Neuronal stem cell (in vitro differentiated cells): ENCODE data around the gene RFWD3.

Experiments
- DNase-seq: peaks from one replicate; pipeline ENCODE4 v3.0.0-alpha.2; 2013; ENCODE audit warnings: low spot score
- H2AFZ ChIP-seq: one replicate; pipeline ENCODE4 v1.6.1; 2013; ENCODE audit warnings: mild to moderate bottlenecking, low read length, inconsistent platforms
- H2AK5ac ChIP-seq: 2 replicates; pipeline ENCODE4 v1.6.1; 2013; ENCODE audit warnings: low read depth, mild to moderate bottlenecking, inconsistent platforms, low read length, moderate library complexity, mixed read lengths
- H2BK120ac ChIP-seq: 2 replicates; pipeline ENCODE4 v1.6.1; 2013; ENCODE audit warnings: low read depth, mild to moderate bottlenecking, inconsistent platforms, low read length, moderate library complexity, mixed read lengths
- H2BK12ac ChIP-seq: one replicate; pipeline ENCODE4 v1.6.1; 2013; ENCODE audit warnings: low read length, inconsistent platforms
- H2BK15ac ChIP-seq: 2 replicates; pipeline ENCODE4 v1.6.1; 2013; ENCODE audit warnings: mild to moderate bottlenecking, low read length, inconsistent platforms, mixed read lengths
- H2BK5ac ChIP-seq: one replicate; pipeline ENCODE4 v1.6.1; 2013; ENCODE audit warnings: inconsistent platforms, mild to moderate bottlenecking, low read length, moderate library complexity
- H3K14ac ChIP-seq: one replicate; pipeline ENCODE4 v1.6.1; 2013; ENCODE audit warnings: low read length, inconsistent platforms
- H3K18ac ChIP-seq: 2 replicates; pipeline ENCODE4 v1.6.1; 2013; ENCODE audit warnings: low read length, inconsistent platforms
- H3K23ac ChIP-seq: 2 replicates; pipeline ENCODE4 v1.6.1; 2013; ENCODE audit warnings: low read depth, mild to moderate bottlenecking, mixed read lengths, low read length, inconsistent platforms; ENCODE audit not compliant: poor library complexity
- H3K27ac ChIP-seq: replicated peaks from 3 replicates; pipeline ENCODE4 v1.5.1; 2013; ENCODE audit warnings: low read length, inconsistent platforms
- H3K27me3 ChIP-seq, 3 experiments: 2 replicates each; pipeline ENCODE4 v1.6.1; 2013; ENCODE audit warnings: low read length in 3 of 3, mild to moderate bottlenecking in 2 of 3, inconsistent platforms in 1 of 3, low read depth in 1 of 3, mixed read lengths in 1 of 3, moderate library complexity in 1 of 3; ENCODE audit not compliant: control insufficient read depth in 3 of 3, insufficient read depth in 3 of 3
- H3K36me3 ChIP-seq, 2 donors: replicated peaks in 1 of 2; 2 replicates each; pipeline ENCODE4 v1.6.1; 2013; ENCODE audit warnings: low read length in 2 of 2; ENCODE audit not compliant: control insufficient read depth in 2 of 2, insufficient read depth in 2 of 2
- H3K4ac ChIP-seq: 2 replicates; pipeline ENCODE4 v1.6.1; 2013; ENCODE audit warnings: inconsistent platforms, mild to moderate bottlenecking, low read length, moderate library complexity
- H3K4me1 ChIP-seq, 2 donors: 1 replicate in 1 of 2; 2 replicates in 1 of 2; pipeline ENCODE4 v1.6.1; 2013; ENCODE audit warnings: low read length in 2 of 2, low read depth in 1 of 2; ENCODE audit not compliant: control insufficient read depth in 2 of 2, insufficient read depth in 1 of 2
- H3K4me2 ChIP-seq: one replicate; pipeline ENCODE4 v1.6.1; 2013; ENCODE audit warnings: mild to moderate bottlenecking, low read length, inconsistent platforms; ENCODE audit not compliant: insufficient read depth, poor library complexity, severe bottlenecking
- H3K4me3 ChIP-seq, 2 donors: 2 replicates each; pipeline ENCODE4 v1.5.1; 2013; ENCODE audit warnings: low read length in 2 of 2, mild to moderate bottlenecking in 2 of 2, inconsistent platforms in 1 of 2, moderate library complexity in 1 of 2
- H3K79me1 ChIP-seq: one replicate; pipeline ENCODE4 v1.6.1; 2013; ENCODE audit warnings: low read depth, mild to moderate bottlenecking, inconsistent platforms, low read length, moderate library complexity
- H3K9ac ChIP-seq: one replicate; pipeline ENCODE4 v1.6.1; 2013; ENCODE audit warnings: mild to moderate bottlenecking, low read depth, low read length, inconsistent platforms; ENCODE audit not compliant: poor library complexity
- H3K9me3 ChIP-seq, 2 donors: replicated peaks in 1 of 2; 2 replicates each; pipeline versions ENCODE3 to v1.6.1; 2013; ENCODE audit warnings: low read length in 2 of 2, mild to moderate bottlenecking in 2 of 2, inconsistent platforms in 1 of 2, low read depth in 1 of 2, mixed read lengths in 1 of 2, moderate library complexity in 1 of 2; ENCODE audit not compliant: control insufficient read depth in 2 of 2, insufficient read depth in 1 of 2
- H4K8ac ChIP-seq: one replicate; pipeline ENCODE4 v1.6.1; 2013; ENCODE audit warnings: low read depth, mild to moderate bottlenecking, inconsistent platforms, low read length, moderate library complexity
- H4K91ac ChIP-seq: one replicate; pipeline ENCODE4 v1.6.1; 2013; ENCODE audit warnings: low read length, low read depth, mild to moderate bottlenecking, inconsistent platforms; ENCODE audit not compliant: poor library complexity
- WGBS, 2 donors: extraction: QIAGEN DNeasy Blood & Tissue Kit; methylation state at CpG; one replicate each; pipeline ENCODE4 v1.1.7; 2013; ENCODE audit warnings: missing lambda C conversion rate in 2 of 2, mixed read lengths in 1 of 2; ENCODE audit not compliant: insufficient read length in 2 of 2, insufficient replicate concordance in 1 of 2; ENCODE audit errors: extremely low coverage in 2 of 2; 5-methylcytosine and 5-hydroxymethylcytosine counted together

RFWD3 gene

GRCh38 chr16:74666010-74666421 lies 661 bp downstream of the RFWD3 start:
- no peaks in the 10 kb centered on the region for H3K27me3 ChIP-seq
- H2BK15ac ChIP-seq: no peak overlapping the region
- H2AK5ac ChIP-seq: no peak overlapping the region
- peak overlapping the region; percentile 98 for H3K23ac ChIP-seq
- no peak overlapping the region for H2BK5ac ChIP-seq
- peak overlapping the region; percentile 85 to 91 for H3K4me3 ChIP-seq
- no peak overlapping the region for H3K27ac ChIP-seq
- H4K8ac ChIP-seq: no peak overlapping the region
- no peak for DNase-seq
- H3K36me3 ChIP-seq: peaks cover 18 to 44% of the 10 kb centered on the region in 2 donors
- peaks cover 3 to 12% of the 10 kb centered on the region in 2 donors for H3K9me3 ChIP-seq
- H4K91ac ChIP-seq: no peak overlapping the region
- no peak overlapping the region for H2BK120ac ChIP-seq
- H2BK12ac ChIP-seq: no peak overlapping the region
- H3K14ac ChIP-seq: no peak overlapping the region
- H2AFZ ChIP-seq: peak overlapping the region; percentile 82
- peak overlapping the region; percentile 95 for H3K18ac ChIP-seq
- WGBS, 2 donors: no CpG with 5 or more reads among the region's 8 CpGs
- H3K9ac ChIP-seq: peak overlapping the region; percentile 94
- no peak overlapping the region for H3K4ac ChIP-seq
- peak overlapping the region; percentile 83 for H3K4me2 ChIP-seq
- H3K4me1 ChIP-seq: peaks cover 0 to 3% of the 10 kb centered on the region in 2 donors
- peaks cover 9% of the 10 kb centered on the region for H3K79me1 ChIP-seq

- Histone ChIP-seq H3K23ac (peak overlapping the region; percentile 52), H3K27ac (no peak overlapping the region), H3K9ac (no peak overlapping the region), H3K79me1 (peaks cover 9% of the 10 kb centered on the region), H3K4me2 (no peak overlapping the region), H2BK5ac (no peak overlapping the region), H3K14ac (no peak overlapping the region), H3K4ac (no peak overlapping the region), H2AFZ (no peak overlapping the region), H3K18ac (no peak overlapping the region), H2BK15ac (no peak overlapping the region), H2BK120ac (no peak overlapping the region), H3K36me3 (peaks cover 44 to 93% of the 10 kb centered on the region in 2 donors), H3K9me3 (no peaks in the 10 kb centered on the region), H3K4me3 (no peak overlapping the region), H3K27me3 (no peaks in the 10 kb centered on the region), H4K91ac (no peak overlapping the region), H2AK5ac (no peak overlapping the region), H4K8ac (no peak overlapping the region), H2BK12ac (no peak overlapping the region), H3K4me1 (peaks cover 0 to 3% of the 10 kb centered on the region in 2 donors)
- no CpG with 5 or more reads among the region's 5 CpGs for WGBS, 2 donors
- DNase-seq: no peak
Measured at GRCh38 chr16:74661064-74661463, 5.6 kb downstream of the RFWD3 start.

- H3K9me3 ChIP-seq: no peaks in the 10 kb centered on the region
- H3K4me2 ChIP-seq: no peak overlapping the region
- no peak overlapping the region for H3K18ac ChIP-seq
- H3K36me3 ChIP-seq: peaks cover 44 to 98% of the 10 kb centered on the region in 2 donors
- no peak overlapping the region for H3K27ac ChIP-seq
- DNase-seq: no peak
- no peak overlapping the region for H2BK15ac ChIP-seq
- H3K27me3 ChIP-seq: no peaks in the 10 kb centered on the region
- H4K91ac ChIP-seq: no peak overlapping the region
- H2BK120ac ChIP-seq: no peak overlapping the region
- peaks cover 9% of the 10 kb centered on the region for H3K79me1 ChIP-seq
- no peak overlapping the region for H3K9ac ChIP-seq
- H2BK5ac ChIP-seq: no peak overlapping the region
- no peak overlapping the region for H2BK12ac ChIP-seq
- no CpG with 5 or more reads among the region's 4 CpGs for WGBS, 2 donors
- no peak overlapping the region for H2AFZ ChIP-seq
- peaks cover 0 to 3% of the 10 kb centered on the region in 2 donors for H3K4me1 ChIP-seq
- no peak overlapping the region for H3K14ac ChIP-seq
- no peak overlapping the region for H4K8ac ChIP-seq
- no peak overlapping the region for H3K4ac ChIP-seq
- no peak overlapping the region for H2AK5ac ChIP-seq
- H3K23ac ChIP-seq: no peak overlapping the region
- H3K4me3 ChIP-seq: no peak overlapping the region
Measured at GRCh38 chr16:74660383-74660782, 6.3 kb downstream of the RFWD3 start.

GRCh38 chr16:74659041-74659440 lies 7.6 kb downstream of the RFWD3 start:
- H3K4me2 ChIP-seq: no peak overlapping the region
- no peak overlapping the region for H3K4me3 ChIP-seq
- H2BK5ac ChIP-seq: no peak overlapping the region
- H3K79me1 ChIP-seq: peaks cover 4% of the 10 kb centered on the region
- DNase-seq: no peak
- H4K91ac ChIP-seq: no peak overlapping the region
- no peaks in the 10 kb centered on the region for H3K9me3 ChIP-seq
- H3K14ac ChIP-seq: no peak overlapping the region
- H3K18ac ChIP-seq: no peak overlapping the region
- no peak overlapping the region for H2BK15ac ChIP-seq
- H2BK120ac ChIP-seq: no peak overlapping the region
- no peak overlapping the region for H4K8ac ChIP-seq
- H3K4ac ChIP-seq: no peak overlapping the region
- H3K36me3 ChIP-seq: peaks cover 37 to 96% of the 10 kb centered on the region in 2 donors
- no peak overlapping the region for H3K27ac ChIP-seq
- H2BK12ac ChIP-seq: no peak overlapping the region
- no peak overlapping the region for H2AFZ ChIP-seq
- H3K9ac ChIP-seq: no peak overlapping the region
- no CpG with 5 or more reads among the region's 2 CpGs for WGBS, 2 donors
- no peak overlapping the region for H3K23ac ChIP-seq
- H3K27me3 ChIP-seq: no peaks in the 10 kb centered on the region
- no peaks in the 10 kb centered on the region for H3K4me1 ChIP-seq
- no peak overlapping the region for H2AK5ac ChIP-seq
